Activated CD4-positive, alpha-beta T cell treated with anti-CD3 and anti-CD28 coated beads for 36 hours (primary cell): ENCODE data around the gene TXNIP. TPM values are rescaled to one million over a fixed set of nuclear protein-coding genes. Genes with fewer than 3 reads are reported as not detected.

Experiments used
- ATAC-seq: fragments of 200-7000 bp; cut with Tn5 transposase; one replicate; pipeline ENCODE4 v1.10.0; 2021; ENCODE audit warnings: mild to moderate bottlenecking, moderate library complexity
- CTCF ChIA-PET: fragments of 350-600 bp; sonication (Branson Sonifier 250); formaldehyde crosslinking; loops from one replicate; lab custom pipeline; 2021; ENCODE audit warnings: antibody characterized with exemption; lab: Charles Lee
- POLR2A ChIA-PET: fragments of 350-600 bp; sonication (Branson Sonifier 250); formaldehyde crosslinking; loops from one replicate; lab custom pipeline; 2021; ENCODE audit warnings: antibody characterized with exemption, inconsistent platforms; lab: Charles Lee
- DNase-seq: peaks from one replicate; pipeline ENCODE4 v3.0.0-alpha.2; 2020
- H3K27ac Mint-ChIP-seq: one replicate; pipeline ENCODE4 v1.8.0; 2021; ENCODE audit warnings: mixed read lengths
- H3K27me3 Mint-ChIP-seq: one replicate; pipeline ENCODE4 v1.8.0; 2021; ENCODE audit warnings: mixed read lengths
- H3K36me3 Mint-ChIP-seq: one replicate; pipeline ENCODE4 v1.8.0; 2021; ENCODE audit warnings: low read depth, mixed read lengths
- H3K4me1 Mint-ChIP-seq: one replicate; pipeline ENCODE4 v1.8.0; 2021; ENCODE audit warnings: mixed read lengths
- H3K4me3 Mint-ChIP-seq: one replicate; pipeline ENCODE4 v1.8.0; 2021; ENCODE audit warnings: mild to moderate bottlenecking, moderate library complexity, mixed read lengths
- H3K9me3 Mint-ChIP-seq: one replicate; pipeline ENCODE4 v1.8.0; 2021; ENCODE audit warnings: low read depth, mixed read lengths
- intact Hi-C, 2 experiments: fragments of 100-400 bp; cut with DNase I in 1 of 2; cut with micrococcal nuclease in 1 of 2; formaldehyde crosslinking; loops; one replicate each; pipeline versions ENCODE4 v1.14.2 to v1.15.1; 2022 to 2024; cut with DNase I, micrococcal nuclease
- total RNA-seq, 2 experiments: library from RNA; stranded (reverse); gene quantifications; one replicate each; pipeline ENCODE4 v1.2.3, GENCODE V29; 2021

The TXNIP gene
- total RNA-seq, 2 experiments from 2014 or later = 112 TPM

DNA sequence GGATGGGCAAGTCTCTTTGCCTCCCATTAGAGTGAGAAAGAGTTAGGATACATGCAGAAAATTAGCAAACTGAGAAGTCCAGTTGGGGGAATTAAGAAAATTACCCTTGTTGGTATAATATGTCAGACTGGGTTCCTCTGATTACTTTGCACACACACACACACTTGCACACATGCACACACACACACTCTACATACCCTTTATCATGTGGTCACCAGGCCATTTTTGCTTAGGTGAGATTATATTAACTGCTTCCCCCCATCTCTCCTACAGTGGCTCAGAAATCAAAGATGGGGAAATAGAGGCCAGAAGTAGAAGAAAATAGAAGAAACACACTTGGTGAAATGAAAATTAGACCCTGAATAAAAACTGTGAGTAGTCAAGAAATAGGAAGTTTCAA, 37.6 kb downstream of the TXNIP start:
- Mint-ChIP-seq H3K36me3 (peaks cover 10% of the 10 kb centered on the region), H3K9me3 (no peaks in the 10 kb centered on the region), H3K27ac (no peak overlapping the region), H3K4me1 (peaks cover 63% of the 10 kb centered on the region), H3K27me3 (no peaks in the 10 kb centered on the region), H3K4me3 (peak overlapping the region; percentile 87)
- ATAC-seq (no peak), DNase-seq (no peak)
- intact Hi-C loops = loop anchor here (1.0 kb wide), 6 partner anchors 31 to 99 kb away; partner anchors contain the start of genes PEX11B (in 1 of the 2), PIAS3 (in 1 of the 2), RBM8A (in 1 of the 2) and TXNIP (in 1 of the 2)
- ChIA-PET CTCF (interaction anchor here (0.7 to 5.1 kb wide), 7 partner anchors 11 to 114 kb away, joined by 3 to 38 read pairs (median 5); partner anchors contain the start of genes NUDT17 and RBM8A), POLR2A (interaction anchor here (0.7 to 3.5 kb wide), 6 partner anchors 21 to 113 kb away, joined by 3 to 43 read pairs (median 8); partner anchors contain the start of genes ANKRD35, NUDT17, PIAS3 and RBM8A)

DNA sequence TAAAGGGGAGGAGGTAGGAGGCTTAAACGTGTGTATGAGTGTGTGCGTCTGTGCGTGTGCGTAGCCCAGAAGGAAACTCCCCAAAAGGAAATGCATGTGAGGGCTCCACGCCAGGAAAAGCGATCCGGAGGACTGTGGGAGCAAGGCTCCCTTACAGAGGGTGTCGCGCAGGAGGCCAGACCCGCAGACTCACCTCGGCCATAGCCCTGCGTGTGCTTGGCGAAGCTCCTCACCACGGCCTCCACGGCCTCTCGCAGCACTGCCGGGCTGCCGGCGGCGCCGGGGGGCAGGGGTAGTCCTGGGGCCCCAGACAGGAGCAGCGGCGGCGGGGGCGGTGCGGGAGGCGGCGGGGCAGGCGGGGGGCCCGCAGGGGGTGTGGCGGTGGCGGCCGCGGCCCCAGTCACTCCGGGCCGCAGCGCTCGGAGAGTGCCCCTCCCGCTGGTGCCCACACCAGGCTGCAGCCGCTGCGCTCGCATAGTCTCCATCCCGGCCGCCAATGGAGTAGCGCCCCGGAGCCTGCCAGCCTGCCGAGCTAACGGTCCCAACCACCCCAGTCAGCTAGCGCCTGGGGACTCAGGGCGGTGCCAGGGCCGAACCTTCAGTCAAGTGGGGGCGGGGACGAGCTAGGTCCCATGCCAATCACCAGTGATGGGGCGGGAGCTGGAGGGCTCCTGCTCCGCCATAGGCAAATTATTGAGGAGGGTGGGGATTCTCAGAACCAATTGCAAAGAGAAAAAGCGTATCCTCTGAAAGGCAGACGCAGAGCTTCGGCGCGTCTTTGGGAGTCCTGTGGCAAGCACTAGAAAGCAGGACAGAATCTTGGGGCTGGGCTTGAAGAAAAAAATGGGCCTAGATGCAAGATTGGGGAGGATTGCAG, 38.7 kb downstream of the TXNIP start, which contains the start of gene LIX1L:
Gene LIX1L, minus strand, starts transcription at position 575 of the 877 bp plus-strand sequence. Its CDS starts 90 bp downstream, at position 485.
- H3K27ac Mint-ChIP-seq = peak within 1 kb of the TSS; percentile 93
- H3K4me3 Mint-ChIP-seq = peak within 1 kb of the TSS; percentile 87

DNA sequence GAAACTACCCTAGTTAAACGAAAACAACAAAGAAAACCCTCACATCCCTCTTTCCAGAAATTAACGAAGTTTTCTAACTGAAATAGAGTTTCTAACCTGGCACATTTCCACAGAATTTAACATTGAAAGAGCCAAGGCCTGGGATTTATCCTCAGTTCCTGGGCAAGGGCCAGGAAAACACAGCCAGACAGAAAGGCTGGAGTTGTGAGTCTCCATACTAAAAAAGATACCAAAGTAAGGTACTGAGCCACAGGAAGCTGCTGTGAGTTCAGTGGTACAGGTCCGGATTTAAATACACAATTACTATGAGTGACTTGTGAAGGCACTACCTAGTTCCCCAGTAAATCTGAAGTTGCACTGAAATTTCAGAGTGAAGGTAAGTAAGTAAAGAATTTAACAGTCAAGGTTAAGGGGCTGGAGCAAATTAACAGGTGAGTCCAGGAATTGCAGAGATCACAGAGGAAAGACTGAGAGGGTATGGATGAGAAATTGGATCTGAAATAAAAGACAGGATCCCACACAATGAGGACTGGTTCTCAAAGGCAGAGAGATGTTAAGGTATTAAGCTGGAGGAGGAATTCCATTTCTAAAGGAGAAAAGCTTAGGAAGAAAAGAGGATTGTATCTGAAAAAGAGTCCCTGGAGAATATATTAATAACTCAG, 39.5 kb downstream of the TXNIP start:
- intact Hi-C loops = loop anchor here (1.0 to 2.0 kb wide), 6 partner anchors 7 to 98 kb away; partner anchors contain the start of genes ANKRD34A (in 1 of the 2), ANKRD35 (in 1 of the 2), PIAS3 (in 1 of the 2) and POLR3GL (in 1 of the 2)
- DNase-seq (no peak), ATAC-seq (no peak)
- ChIA-PET POLR2A (interaction anchor here (1.1 to 3.5 kb wide), 6 partner anchors 22 to 95 kb away, joined by 3 to 43 read pairs (median 8); partner anchors contain the start of gene RBM8A), CTCF (interaction anchor here (0.5 to 5.1 kb wide), 6 partner anchors 8 to 359 kb away, joined by 3 to 38 read pairs (median 4); partner anchors contain the start of genes ANKRD34A, POLR3GL and RBM8A)
- Mint-ChIP-seq H3K9me3 (no peaks in the 10 kb centered on the region), H3K36me3 (peaks cover 19% of the 10 kb centered on the region), H3K27ac (peak overlapping the region; percentile 93), H3K4me3 (peak overlapping the region; percentile 87), H3K4me1 (peaks cover 61% of the 10 kb centered on the region), H3K27me3 (no peaks in the 10 kb centered on the region)

More for the DNA sequence above, 38.7 kb downstream of the TXNIP start, which contains the start of gene LIX1L:
- peaks cover 16% of the 10 kb centered on the region for H3K36me3 Mint-ChIP-seq
- ATAC-seq (peak; percentile 89), DNase-seq (peak; percentile 98)
- intact Hi-C loops = loop anchor here (1.0 to 2.0 kb wide), 9 partner anchors 22 to 99 kb away; partner anchors contain the start of genes PIAS3 (in 2 of the 2), RBM8A (in 2 of the 2), ANKRD35 (in 1 of the 2) and PEX11B (in 1 of the 2)
- no peaks in the 10 kb centered on the region for H3K27me3 Mint-ChIP-seq
- no peaks in the 10 kb centered on the region for H3K9me3 Mint-ChIP-seq
- ChIA-PET POLR2A (interaction anchor here (0.7 to 3.5 kb wide), 10 partner anchors 22 to 112 kb away, joined by 3 to 43 read pairs (median 4); partner anchors contain the start of genes ANKRD35, NUDT17, PIAS3 and RBM8A), CTCF (interaction anchor here (0.6 to 5.1 kb wide), 15 partner anchors 12 to 359 kb away, joined by 3 to 38 read pairs (median 4); partner anchors contain the start of genes NUDT17, PIAS3, RBM8A and TXNIP)
- H3K4me1 Mint-ChIP-seq = peaks cover 59% of the 10 kb centered on the region

DNA sequence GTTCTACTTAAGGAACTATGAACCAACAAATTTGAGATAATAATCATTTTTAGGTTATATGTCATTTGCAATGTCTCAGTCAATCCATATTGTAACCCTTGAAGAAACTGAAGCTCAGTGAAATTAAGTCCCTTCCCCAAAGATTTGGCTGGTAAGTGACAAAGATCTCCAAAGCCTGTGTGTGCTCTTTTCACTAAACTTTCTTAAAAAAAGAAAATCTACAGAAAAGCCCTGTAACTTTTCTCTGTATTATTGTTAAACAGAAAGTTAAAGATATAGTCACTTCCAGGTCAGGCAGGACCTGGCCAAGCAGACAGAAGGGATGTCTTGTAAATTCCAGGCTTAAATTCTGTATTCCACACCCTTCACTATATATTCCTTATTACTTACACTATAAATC, 40.0 kb downstream of the TXNIP start:
- CTCF ChIA-PET = interaction anchor here (0.5 to 5.1 kb wide), 5 partner anchors 8 to 97 kb away, joined by 3 to 38 read pairs (median 5); partner anchors contain the start of genes ANKRD34A, PIAS3, POLR3GL and RBM8A
- Mint-ChIP-seq H3K4me3 (peak overlapping the region; percentile 87), H3K27ac (peak overlapping the region; percentile 93), H3K36me3 (peaks cover 21% of the 10 kb centered on the region), H3K9me3 (no peaks in the 10 kb centered on the region), H3K4me1 (peaks cover 66% of the 10 kb centered on the region), H3K27me3 (no peaks in the 10 kb centered on the region)
- DNase-seq (no peak), ATAC-seq (no peak)
- POLR2A ChIA-PET = interaction anchor here (0.7 to 3.5 kb wide), 3 partner anchors 28 to 95 kb away, joined by 3 to 43 read pairs (median 4); partner anchors contain the start of gene RBM8A
- intact Hi-C loops = loop anchor here in 1 of 2 experiments (1.0 to 2.0 kb wide), 2 partner anchors 8 to 98 kb away; partner anchors contain the start of genes ANKRD34A, PIAS3 and POLR3GL

DNA sequence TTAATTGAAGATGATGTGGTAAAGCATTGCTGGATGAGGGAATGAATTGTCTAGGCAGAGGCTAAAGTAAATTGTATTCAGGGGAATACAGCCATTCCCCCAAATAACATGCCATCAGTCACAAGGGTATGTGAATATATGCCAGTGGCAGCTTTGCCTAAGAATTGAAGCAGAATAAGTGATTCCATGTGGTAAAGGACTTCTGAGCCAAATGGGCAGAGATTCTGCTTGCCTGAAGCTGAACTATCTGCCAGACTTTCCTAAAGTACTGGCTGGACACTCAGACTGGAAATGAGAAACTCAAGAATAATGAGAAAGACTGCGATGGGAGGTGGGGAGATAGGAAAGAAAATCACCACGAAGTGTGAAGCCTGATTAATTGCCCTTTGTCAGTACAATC, 40.9 kb downstream of the TXNIP start:
- intact Hi-C loops = no loop called here
- Mint-ChIP-seq H3K4me1 (peaks cover 70% of the 10 kb centered on the region), H3K27ac (peak overlapping the region; percentile 21), H3K36me3 (peaks cover 19% of the 10 kb centered on the region), H3K4me3 (peak overlapping the region; percentile 1), H3K27me3 (no peaks in the 10 kb centered on the region), H3K9me3 (no peaks in the 10 kb centered on the region)
- POLR2A ChIA-PET = no interaction called here
- ATAC-seq (no peak), DNase-seq (no peak)
- CTCF ChIA-PET = interaction anchor here (0.6 to 5.1 kb wide), 8 partner anchors 9 to 96 kb away, joined by 3 to 38 read pairs (median 4); partner anchors contain the start of genes ANKRD34A, PIAS3, POLR3GL and RBM8A

DNA sequence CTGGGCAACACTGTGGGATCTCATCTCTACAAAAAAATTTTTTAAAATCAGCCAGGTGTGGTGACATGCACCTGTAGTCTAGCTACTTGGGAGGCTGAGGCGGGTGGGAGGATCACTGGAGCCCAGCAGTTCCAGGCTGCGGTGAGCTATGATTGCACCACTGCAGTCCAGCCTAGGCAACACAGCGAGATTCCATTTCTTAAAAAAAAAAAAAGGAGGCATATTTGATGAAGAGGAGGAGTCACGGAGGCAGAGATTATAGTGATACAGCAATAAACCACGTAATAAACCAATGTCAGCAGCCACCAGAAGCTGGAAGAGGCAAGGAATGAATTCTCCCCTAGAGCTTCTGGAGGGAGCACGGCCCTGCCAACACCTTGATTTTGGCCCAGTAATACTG, 42.5 kb downstream of the TXNIP start:
- H3K4me1 Mint-ChIP-seq = peaks cover 69% of the 10 kb centered on the region
- CTCF ChIA-PET = interaction anchor here (0.6 to 1.3 kb wide), 3 partner anchors 108 to 130 kb away, joined by 3 to 6 read pairs (median 3); partner anchors contain the start of genes NUDT17, POLR3C and RNF115
- H3K4me3 Mint-ChIP-seq = no peak overlapping the region
- DNase-seq (no peak), ATAC-seq (no peak)
- H3K27me3 Mint-ChIP-seq = no peaks in the 10 kb centered on the region
- no peak overlapping the region for H3K27ac Mint-ChIP-seq
- POLR2A ChIA-PET = interaction anchor here (0.5 kb wide), 1 partner anchor 10 kb away, joined by 3 read pairs; no protein-coding TSS in a partner anchor
- intact Hi-C loops = no loop called here
- H3K36me3 Mint-ChIP-seq = peaks cover 20% of the 10 kb centered on the region
- no peaks in the 10 kb centered on the region for H3K9me3 Mint-ChIP-seq

DNA sequence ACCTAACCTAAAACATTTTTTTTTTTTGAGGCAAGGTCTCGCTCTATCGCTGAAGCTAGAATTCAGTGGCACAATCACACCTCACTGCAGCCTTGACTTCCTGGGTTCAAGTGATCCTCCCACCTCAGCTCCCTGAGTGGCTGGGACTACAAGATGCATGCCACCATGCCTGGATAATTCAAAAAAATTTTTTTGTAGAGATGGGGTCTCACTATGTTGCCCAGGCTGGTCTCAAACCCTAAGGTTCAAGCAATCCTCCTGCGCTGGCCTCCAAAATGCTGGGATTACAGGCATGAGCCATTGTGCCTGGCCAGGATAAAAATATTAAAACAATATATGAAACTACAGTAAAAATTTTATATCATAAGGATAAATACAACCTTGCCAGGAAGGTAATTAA, 43.5 kb downstream of the TXNIP start:
- ChIA-PET POLR2A (no interaction called here), CTCF (interaction anchor here (0.7 to 1.3 kb wide), 2 partner anchors 26 to 80 kb away, joined by 3 read pairs; partner anchors contain the start of gene RBM8A)
- Mint-ChIP-seq H3K27ac (no peak overlapping the region), H3K4me3 (no peak overlapping the region), H3K36me3 (peaks cover 20% of the 10 kb centered on the region), H3K27me3 (no peaks in the 10 kb centered on the region), H3K9me3 (no peaks in the 10 kb centered on the region), H3K4me1 (peaks cover 64% of the 10 kb centered on the region)
- intact Hi-C loops = no loop called here
- ATAC-seq (no peak), DNase-seq (no peak)

DNA sequence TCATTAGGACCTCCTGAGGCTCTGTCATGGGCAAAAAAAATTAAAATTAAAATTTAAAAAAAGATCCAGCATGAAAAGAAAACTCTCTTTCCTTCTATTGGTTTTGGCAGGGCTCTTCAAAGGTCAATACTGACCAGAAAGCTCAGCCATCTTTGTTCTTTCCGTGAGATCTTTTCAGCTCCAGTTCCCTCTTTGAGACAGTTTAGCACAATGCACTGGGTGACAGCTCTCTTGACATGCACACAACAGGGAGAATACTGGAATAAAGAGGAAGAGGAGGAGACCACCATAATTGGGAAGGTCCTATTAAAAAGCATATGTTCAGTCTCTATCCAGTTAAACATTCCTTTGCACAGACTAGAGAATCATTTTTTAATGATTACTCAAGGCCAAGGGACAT, 44.9 kb downstream of the TXNIP start:
- Mint-ChIP-seq H3K27ac (no peak overlapping the region), H3K36me3 (peaks cover 21% of the 10 kb centered on the region), H3K4me1 (peaks cover 66% of the 10 kb centered on the region), H3K4me3 (no peak overlapping the region), H3K27me3 (no peaks in the 10 kb centered on the region), H3K9me3 (no peaks in the 10 kb centered on the region)
- ChIA-PET CTCF (interaction anchor here (1.1 to 1.3 kb wide), 2 partner anchors 11 to 25 kb away, joined by 3 read pairs; partner anchors contain the start of gene RBM8A), POLR2A (no interaction called here)
- intact Hi-C loops = no loop called here
- no peak for DNase-seq
- ATAC-seq = no peak

DNA sequence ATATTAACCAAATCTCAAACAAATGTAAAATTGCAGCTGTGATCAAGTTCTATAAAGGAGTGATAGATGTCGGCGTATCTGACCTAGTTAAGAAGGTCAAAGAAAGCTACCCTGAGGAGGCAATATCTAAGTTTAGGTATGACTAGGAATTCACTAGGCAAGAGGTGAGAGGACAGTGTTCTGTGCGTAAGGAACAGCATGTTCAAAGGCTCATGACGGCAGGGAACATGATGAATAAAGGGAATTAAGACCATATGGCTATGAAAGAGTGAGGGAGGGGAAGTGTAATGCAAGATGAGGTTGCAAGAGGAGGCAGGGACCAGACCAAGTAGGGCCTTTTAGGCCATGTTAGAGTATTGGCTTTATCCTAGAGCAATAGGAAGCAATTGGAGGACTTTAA, 47.2 kb downstream of the TXNIP start:
- peaks cover 48% of the 10 kb centered on the region for H3K4me1 Mint-ChIP-seq
- CTCF ChIA-PET = interaction anchor here (0.9 kb wide), 1 partner anchor 16 kb away, joined by 3 read pairs; no protein-coding TSS in a partner anchor

DNA sequence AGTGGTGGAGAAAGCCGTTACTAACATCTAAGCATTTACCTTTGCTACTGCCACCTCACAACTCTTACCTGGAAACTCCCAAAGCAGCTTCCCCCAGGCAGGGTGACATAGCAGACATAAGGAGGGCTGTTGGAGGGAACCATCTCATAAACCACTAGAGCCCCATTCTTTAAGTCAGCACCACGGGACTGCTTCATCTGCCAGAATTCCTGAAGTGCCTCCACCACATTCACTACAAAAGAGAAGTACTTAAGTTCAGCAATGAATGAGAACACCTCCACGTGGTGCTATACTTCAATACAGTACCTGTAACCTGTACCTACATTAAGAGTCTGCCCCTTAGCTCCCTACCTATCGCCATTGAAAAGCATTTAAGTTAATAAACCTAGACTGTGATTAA, 48.8 kb downstream of the TXNIP start:
- Mint-ChIP-seq H3K4me3 (no peak overlapping the region), H3K9me3 (no peaks in the 10 kb centered on the region), H3K36me3 (peaks cover 25% of the 10 kb centered on the region), H3K27me3 (no peaks in the 10 kb centered on the region), H3K4me1 (peaks cover 37% of the 10 kb centered on the region), H3K27ac (no peak overlapping the region)
- no peak for DNase-seq
- intact Hi-C loops = no loop called here
- ChIA-PET CTCF (no interaction called here), POLR2A (no interaction called here)
- no peak for ATAC-seq

More for the DNA sequence above, 47.2 kb downstream of the TXNIP start:
- ATAC-seq = no peak
- Mint-ChIP-seq H3K4me3 (no peak overlapping the region), H3K27me3 (no peaks in the 10 kb centered on the region), H3K27ac (peak overlapping the region; percentile 48), H3K9me3 (no peaks in the 10 kb centered on the region), H3K36me3 (peaks cover 25% of the 10 kb centered on the region)
- intact Hi-C loops = no loop called here
- POLR2A ChIA-PET = no interaction called here
- DNase-seq = no peak
